HepG2 (cell line): ENCODE measurements around the gene ZFAND6. TPM values are rescaled to one million over a fixed set of nuclear protein-coding genes. Genes with fewer than 3 reads are reported as not detected.

ENCODE experiments used
- ATF4 ChIP-seq, 2 experiments: fragments of 450-650 bp in 1 of 2; sonication (generic) in 1 of 2; formaldehyde crosslinking; IDR thresholded peaks; 2 replicates each; pipeline versions ENCODE4 v1.5.0 to v1.8.0; 2020 to 2022; ENCODE audit warnings: mild to moderate bottlenecking in 1 of 2, missing genetic modification reagents in 1 of 2
- FOSL2 ChIP-seq: sonication (generic); formaldehyde crosslinking; IDR thresholded peaks from 2 replicates; pipeline ENCODE4 v1.4.0; 2020; ENCODE audit warnings: missing genetic modification reagents
- FOXO1 ChIP-seq: sonication (generic); formaldehyde crosslinking; IDR thresholded peaks from 2 replicates; pipeline ENCODE4 v1.4.0; 2020; ENCODE audit warnings: missing genetic modification reagents
- HDAC2 ChIP-seq: sonication (generic); formaldehyde crosslinking; IDR thresholded peaks from 2 replicates; pipeline ENCODE4 v1.4.0; 2020; ENCODE audit warnings: missing genetic modification reagents
- JUNB ChIP-seq: sonication (generic); formaldehyde crosslinking; IDR thresholded peaks from 2 replicates; pipeline ENCODE4 v1.8.0; 2022; ENCODE audit warnings: missing genetic modification reagents, mild to moderate bottlenecking, borderline replicate concordance
- MXD4 ChIP-seq: IDR thresholded peaks from 2 replicates; pipeline ENCODE4 v1.6.1; 2016; ENCODE audit warnings: mild to moderate bottlenecking, missing biosample characterization, missing genetic modification reagents
- TBX2 ChIP-seq: sonication (generic); formaldehyde crosslinking; IDR thresholded peaks from 2 replicates; pipeline ENCODE4 v1.5.0; 2020; ENCODE audit warnings: missing genetic modification reagents, mild to moderate bottlenecking, borderline replicate concordance
- ZFY ChIP-seq: sonication (generic); formaldehyde crosslinking; IDR thresholded peaks from 2 replicates; pipeline ENCODE4 v1.4.0; 2020; ENCODE audit warnings: missing genetic modification reagents
- ZNF34 ChIP-seq: sonication (generic); formaldehyde crosslinking; IDR thresholded peaks from 2 replicates; pipeline ENCODE4 v1.4.0; 2020; ENCODE audit warnings: mild to moderate bottlenecking, missing genetic modification reagents, borderline replicate concordance
- ZNF343 ChIP-seq: sonication (generic); formaldehyde crosslinking; IDR thresholded peaks from 2 replicates; pipeline ENCODE4 v1.4.0; 2020; ENCODE audit warnings: mild to moderate bottlenecking, missing genetic modification reagents
- ZNF44 ChIP-seq: sonication (generic); formaldehyde crosslinking; IDR thresholded peaks from 2 replicates; pipeline ENCODE4 v1.5.1; 2020; ENCODE audit warnings: mild to moderate bottlenecking, missing genetic modification reagents
- ZNF597 ChIP-seq: sonication (generic); formaldehyde crosslinking; IDR thresholded peaks from 2 replicates; pipeline ENCODE4 v1.5.0; 2020; ENCODE audit warnings: missing genetic modification reagents
- ZNF687 ChIP-seq: sonication (generic); formaldehyde crosslinking; IDR thresholded peaks from 2 replicates; pipeline ENCODE4 v1.5.1; 2020; ENCODE audit warnings: mild to moderate bottlenecking, missing genetic modification reagents, moderate library complexity
- ZNF740 ChIP-seq: sonication (generic); formaldehyde crosslinking; IDR thresholded peaks from 2 replicates; pipeline ENCODE4 v1.4.0; 2020; ENCODE audit warnings: missing genetic modification reagents
- ZSCAN25 ChIP-seq: sonication (generic); formaldehyde crosslinking; IDR thresholded peaks from 2 replicates; pipeline ENCODE4 v1.8.0; 2022; ENCODE audit warnings: mild to moderate bottlenecking, missing genetic modification reagents
- polyA plus RNA-seq, 8 experiments: library from polyadenylated mRNA; depleted of rRNA in 3 of 8; stranded (reverse) in 7 of 8; unstranded in 1 of 8; fragments of >200 nt; fragmentation: Illumina TruSeq in 4 of 8; extraction: Trizol in 4 of 8; gene quantifications; 2 replicates each; pipeline versions ENCODE4 v1.2.1 to v1.2.3, GENCODE V29; 2011 to 2016; ENCODE audit warnings: low read depth in 4 of 8, missing spikeins in 1 of 8, mixed read lengths in 1 of 8; ENCODE audit not compliant: insufficient read depth in 1 of 8
- total RNA-seq, 5 experiments: library from RNA; depleted of rRNA; stranded (reverse); fragments of >200 nt; fragmentation: Illumina TruSeq; extraction: Trizol; gene quantifications; 2 replicates each; pipeline ENCODE4 v1.2.3, GENCODE V29; 2016; ENCODE audit warnings: low read depth in 1 of 5

ZFAND6 gene
- total and polyA plus RNA-seq, 2 of the 13 experiments (the other 11 are each of a cell fraction or from before 2014, with no cell fraction given) = 84.2 to 115 TPM

GRCh38 chr15:80161468-80162016 is 102.1 kb downstream of the ZFAND6 start (continued):
- TF ChIP-seq ZNF687 (CRISPR knock-in tag) (no peak), HDAC2 (0 out of 2 replicates have a peak, but pooled peaks have one; percentile 12), ATF4 (CRISPR knock-in tag; IDR thresholded peaks at IDR 0.05) (no peak), ZFY (CRISPR knock-in tag) (no peak), TBX2 (CRISPR knock-in tag) (peak; percentile 49; the same call in 1 of the 2 replicates), FOSL2 (CRISPR knock-in tag) (0 out of 2 replicates have a peak, but pooled peaks have one; percentile 13), ZSCAN25 (CRISPR knock-in tag) (0 out of 2 replicates have a peak, but pooled peaks have one; percentile 24), MXD4 (CRISPR knock-in tag) (no peak), ZNF740 (CRISPR knock-in tag) (no peak), ZNF343 (CRISPR knock-in tag) (no peak), ZNF597 (no peak), ZNF34 (CRISPR knock-in tag) (no peak), JUNB (CRISPR knock-in tag) (no peak), ZNF44 (CRISPR knock-in tag) (no peak), FOXO1 (CRISPR knock-in tag) (no peak)
